Measurements from ENCODE around the gene TRAM2. TPM values are rescaled to one million over a fixed set of nuclear protein-coding genes. Genes with fewer than 3 reads are reported as not detected.

Gene TRAM2
- total and polyA plus RNA-seq, 5 experiments from 2014 or later = 3.1 to 9.9 (median 4.9) TPM

Other genes with a start within 250 kb of the TRAM2 start
- gene PAQR8, start 214.9 kb downstream of the TRAM2 start, total RNA-seq = 10 to 100 TPM; 28.9 to 31.7 TPM
- 10 to 100 TPM; 14.3 to 35.0 (median 30.6) TPM for gene PAQR8, start 214.9 kb downstream of the TRAM2 start, polyA plus RNA-seq
- 10 to 100 TPM; 13.0 to 15.5 TPM for gene EFHC1, start 156.7 kb downstream of the TRAM2 start, total RNA-seq
- 1 to 10 TPM; 2.5 to 5.1 (median 2.9) TPM for gene EFHC1, start 156.7 kb downstream of the TRAM2 start, polyA plus RNA-seq
- gene TMEM14A, start 94.1 kb upstream of the TRAM2 start, total RNA-seq = 1 to 10 TPM; 7.3 to 8.3 TPM
- gene TMEM14A, start 94.1 kb upstream of the TRAM2 start, polyA plus RNA-seq = 10 to 100 TPM; 22.4 to 36.0 (median 32.7) TPM
- gene GSTA2, start 186.4 kb upstream of the TRAM2 start, total RNA-seq = not detected
- not detected for gene GSTA2, start 186.4 kb upstream of the TRAM2 start, polyA plus RNA-seq
- gene GSTA1, start 226.8 kb upstream of the TRAM2 start, total RNA-seq = not detected
- gene GSTA1, start 226.8 kb upstream of the TRAM2 start, polyA plus RNA-seq = not detected

Data from naive thymus-derived CD8-positive, alpha-beta T cell (primary cell).